MM.1S (cell line): ENCODE measurements around the gene PYGM.

Experiments used
- DNase-seq: peaks from one replicate; pipeline ENCODE4 v3.0.0-alpha.2; 2015
- H2AFZ ChIP-seq: fragments of 300-600 bp; sonication (generic); 2 replicates; pipeline ENCODE4 v1.6.0; 2016; ENCODE audit warnings: antibody characterized with exemption, low read length
- H3F3A ChIP-seq: fragments of 300-600 bp; sonication (generic); 2 replicates; pipeline ENCODE4 v1.6.1; 2016; ENCODE audit warnings: mild to moderate bottlenecking, antibody characterized with exemption, low read length, moderate library complexity, mixed read lengths; ENCODE audit not compliant: insufficient read depth
- H3K27ac ChIP-seq: fragments of 300-600 bp; sonication (generic); 2 replicates; pipeline ENCODE4 v1.5.1; 2016; ENCODE audit warnings: mild to moderate bottlenecking, low read length
- H3K27me3 ChIP-seq: fragments of 300-600 bp; sonication (generic); replicated peaks from 2 replicates; pipeline ENCODE4 v1.6.0; 2016; ENCODE audit warnings: low read length; ENCODE audit not compliant: insufficient read depth
- H3K36me3 ChIP-seq: fragments of 300-600 bp; sonication (generic); replicated peaks from 2 replicates; pipeline ENCODE4 v1.6.1; 2016; ENCODE audit warnings: mild to moderate bottlenecking, low read length, mixed read lengths; ENCODE audit not compliant: insufficient read depth
- H3K4me1 ChIP-seq: fragments of 300-600 bp; sonication (generic); 2 replicates; pipeline ENCODE4 v1.6.1; 2016; ENCODE audit warnings: low read length, mixed read lengths
- H3K4me2 ChIP-seq: fragments of 300-600 bp; sonication (generic); 2 replicates; pipeline ENCODE4 v1.6.0; 2016; ENCODE audit warnings: low read depth, low read length
- H3K4me3 ChIP-seq: fragments of 300-600 bp; sonication (generic); 2 replicates; pipeline ENCODE4 v1.5.1; 2016; ENCODE audit warnings: low read length, mixed read lengths
- H3K79me2 ChIP-seq: fragments of 300-600 bp; sonication (generic); 2 replicates; pipeline ENCODE4 v1.6.1; 2016; ENCODE audit warnings: mixed run types, low read length, mixed read lengths
- H3K9ac ChIP-seq: fragments of 300-600 bp; sonication (generic); 2 replicates; pipeline ENCODE4 v1.6.1; 2016; ENCODE audit warnings: low read length, mixed read lengths
- H3K9me2 ChIP-seq: fragments of 300-600 bp; sonication (generic); replicated peaks from 2 replicates; pipeline ENCODE4 v1.6.1; 2016; ENCODE audit warnings: mild to moderate bottlenecking, low read length, mixed read lengths; ENCODE audit not compliant: insufficient read depth
- H3K9me3 ChIP-seq: fragments of 300-600 bp; sonication (generic); replicated peaks from 2 replicates; pipeline ENCODE4 v1.6.1; 2016; ENCODE audit warnings: mild to moderate bottlenecking, low read length, mixed read lengths; ENCODE audit not compliant: insufficient read depth
- H4K20me1 ChIP-seq: fragments of 300-600 bp; sonication (generic); 2 replicates; pipeline ENCODE4 v1.6.1; 2016; ENCODE audit warnings: mild to moderate bottlenecking, low read length, moderate library complexity, mixed read lengths; ENCODE audit not compliant: insufficient read depth
- EZH2 ChIP-seq: fragments of 300-600 bp; sonication (generic); optimal IDR thresholded peaks from 2 replicates; pipeline ENCODE3; 2017; ENCODE audit warnings: low read depth, mild to moderate bottlenecking, antibody characterized with exemption, low read length, mixed read lengths
- EZH2phosphoT487 ChIP-seq: fragments of 300-600 bp; sonication (generic); IDR thresholded peaks from 2 replicates; pipeline ENCODE4 v1.6.1; 2018; ENCODE audit warnings: antibody characterized with exemption, low read length
- TF ChIP-seq, protein P1 (sequence below): fragments of 300-600 bp; sonication (generic); IDR thresholded peaks from 2 replicates; pipeline ENCODE4 v1.5.1; 2016; ENCODE audit warnings: antibody characterized with exemption, low read length, mixed read lengths

Gene PYGM

GRCh38 chr11:64766881-64767280, 7.1 kb upstream of the PYGM start:
- no peak for TF ChIP-seq EZH2phosphoT487
- TF ChIP-seq, protein P1, sequence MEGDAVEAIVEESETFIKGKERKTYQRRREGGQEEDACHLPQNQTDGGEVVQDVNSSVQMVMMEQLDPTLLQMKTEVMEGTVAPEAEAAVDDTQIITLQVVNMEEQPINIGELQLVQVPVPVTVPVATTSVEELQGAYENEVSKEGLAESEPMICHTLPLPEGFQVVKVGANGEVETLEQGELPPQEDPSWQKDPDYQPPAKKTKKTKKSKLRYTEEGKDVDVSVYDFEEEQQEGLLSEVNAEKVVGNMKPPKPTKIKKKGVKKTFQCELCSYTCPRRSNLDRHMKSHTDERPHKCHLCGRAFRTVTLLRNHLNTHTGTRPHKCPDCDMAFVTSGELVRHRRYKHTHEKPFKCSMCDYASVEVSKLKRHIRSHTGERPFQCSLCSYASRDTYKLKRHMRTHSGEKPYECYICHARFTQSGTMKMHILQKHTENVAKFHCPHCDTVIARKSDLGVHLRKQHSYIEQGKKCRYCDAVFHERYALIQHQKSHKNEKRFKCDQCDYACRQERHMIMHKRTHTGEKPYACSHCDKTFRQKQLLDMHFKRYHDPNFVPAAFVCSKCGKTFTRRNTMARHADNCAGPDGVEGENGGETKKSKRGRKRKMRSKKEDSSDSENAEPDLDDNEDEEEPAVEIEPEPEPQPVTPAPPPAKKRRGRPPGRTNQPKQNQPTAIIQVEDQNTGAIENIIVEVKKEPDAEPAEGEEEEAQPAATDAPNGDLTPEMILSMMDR = no peak
- no peak for TF ChIP-seq EZH2
- peaks cover 34% of the 10 kb centered on the region for H3F3A ChIP-seq
- H3K9me3 ChIP-seq = no peaks in the 10 kb centered on the region
- no peak overlapping the region for H3K4me3 ChIP-seq
- peaks cover 32% of the 10 kb centered on the region for H4K20me1 ChIP-seq
- peaks cover 52% of the 10 kb centered on the region for H3K79me2 ChIP-seq
- no peak for DNase-seq
- no peaks in the 10 kb centered on the region for H3K4me1 ChIP-seq
- H3K27me3 ChIP-seq = no peaks in the 10 kb centered on the region
- H2AFZ ChIP-seq = no peak overlapping the region
- H3K9ac ChIP-seq = no peak overlapping the region
- no peak overlapping the region for H3K4me2 ChIP-seq
- H3K36me3 ChIP-seq = peaks cover 55% of the 10 kb centered on the region
- no peak overlapping the region for H3K27ac ChIP-seq
- no peaks in the 10 kb centered on the region for H3K9me2 ChIP-seq

- Histone ChIP-seq H3K9me2 (no peaks in the 10 kb centered on the region), H3K27ac (no peak overlapping the region), H3K79me2 (peaks cover 44% of the 10 kb centered on the region), H3K4me1 (no peaks in the 10 kb centered on the region), H3K9ac (no peak overlapping the region), H2AFZ (no peak overlapping the region), H4K20me1 (peaks cover 24% of the 10 kb centered on the region), H3K9me3 (no peaks in the 10 kb centered on the region), H3F3A (peaks cover 37% of the 10 kb centered on the region), H3K4me2 (no peak overlapping the region), H3K27me3 (no peaks in the 10 kb centered on the region), H3K36me3 (peaks cover 49% of the 10 kb centered on the region), H3K4me3 (no peak overlapping the region)
- TF ChIP-seq EZH2phosphoT487 = no peak
- TF ChIP-seq, protein P1 = no peak
- no peak for TF ChIP-seq EZH2
- no peak for DNase-seq
These were observed 6.3 kb upstream of the PYGM start for GRCh38 chr11:64765851-64766665.

DNA sequence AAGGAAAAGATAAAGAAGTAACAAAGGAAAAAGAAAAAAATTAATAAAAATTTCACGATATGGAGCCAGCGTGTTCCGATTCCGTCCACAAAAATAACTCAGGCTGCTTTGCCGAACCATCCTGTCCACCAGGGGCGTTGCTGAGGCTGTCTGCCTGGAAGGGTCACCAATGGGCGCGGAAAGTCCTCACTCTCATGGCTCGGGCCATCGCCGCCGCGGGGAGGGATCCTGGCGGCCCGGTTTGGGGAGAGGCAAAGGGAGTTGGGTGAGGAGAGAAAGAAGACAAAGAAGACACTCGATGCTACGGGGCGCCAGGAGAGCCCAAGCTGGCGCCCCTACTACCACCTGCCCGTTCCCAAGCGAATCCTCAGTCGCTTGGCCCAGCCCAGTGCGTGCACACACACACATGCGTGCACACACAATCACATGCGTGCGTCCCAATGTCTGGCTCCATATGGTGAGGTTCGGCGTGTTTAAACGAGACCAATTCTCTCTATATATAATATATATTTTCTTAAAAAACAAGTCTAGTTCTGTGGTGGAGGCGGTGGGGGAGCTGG, 5.6 kb upstream of the PYGM start:
- no peak for DNase-seq
- no peaks in the 10 kb centered on the region for H3K27me3 ChIP-seq
- no peak overlapping the region for H3K4me3 ChIP-seq
- H3K9ac ChIP-seq = no peak overlapping the region
- H3K27ac ChIP-seq = no peak overlapping the region
- no peak overlapping the region for H2AFZ ChIP-seq
- H3K4me1 ChIP-seq = no peaks in the 10 kb centered on the region
- no peak overlapping the region for H3K4me2 ChIP-seq
- peaks cover 42% of the 10 kb centered on the region for H3F3A ChIP-seq
- no peaks in the 10 kb centered on the region for H3K9me2 ChIP-seq
- no peaks in the 10 kb centered on the region for H3K9me3 ChIP-seq
- peaks cover 19% of the 10 kb centered on the region for H4K20me1 ChIP-seq
- H3K79me2 ChIP-seq = peaks cover 37% of the 10 kb centered on the region
- TF ChIP-seq, protein P1 = no peak
- TF ChIP-seq EZH2phosphoT487 (no peak), EZH2 (no peak)
- peaks cover 42% of the 10 kb centered on the region for H3K36me3 ChIP-seq
